Fibroblast of lung (primary cell): ENCODE data around the gene SPON1.

Experiments
- CTCF ChIP-seq, 2 donors: IDR thresholded peaks in 1 of 2; conservative IDR thresholded peaks in 1 of 2; 1 replicate in 1 of 2; 2 replicates in 1 of 2; pipeline ENCODE4 v1.5.1; 2011 to 2012; ENCODE audit warnings: low read length in 2 of 2, control low read depth in 1 of 2, inconsistent platforms in 1 of 2, low read depth in 1 of 2, mild to moderate bottlenecking in 1 of 2
- EZH2 ChIP-seq: IDR thresholded peaks from 2 replicates; pipeline ENCODE4 v1.5.1; 2012; ENCODE audit warnings: low read length, control low read depth, mild to moderate bottlenecking; ENCODE audit errors: missing control alignments

GRCh38 chr11:14223636-14224288, 261.2 kb downstream of the SPON1 start:
- TF ChIP-seq CTCF (conservative IDR thresholded peaks at IDR 0.05 in 1 of 2, IDR thresholded peaks at IDR 0.05 in 1 of 2; ENCODE audit: low read depth in 1 of 2, low read length in 2 of 2) (no peak), EZH2 (no peak)
